Measurements from ENCODE around the gene UGT3A2.
A peak's percentile ranks its signal among the peaks of the same experiment; 100 is the strongest.
"Not testable (repeated sequence)": the region's sequence is repeated elsewhere in the genome, so short reads cannot be mapped to it uniquely, and the experiment has no call there.

UGT3A2 gene

GRCh38 chr5:36028816-36029465 lies 37.7 kb downstream of the UGT3A2 start:
- no peak overlapping the region for H3K27ac Mint-ChIP-seq
- H3K27me3 Mint-ChIP-seq (ENCODE audit: low read depth, poor library complexity): peaks cover 4% of the 10 kb centered on the region
- H3K9me3 Mint-ChIP-seq: peaks cover 24% of the 10 kb centered on the region
- H3K4me1 Mint-ChIP-seq: no peaks in the 10 kb centered on the region
- no peaks in the 10 kb centered on the region for H3K36me3 Mint-ChIP-seq (ENCODE audit: low read depth)
- no peak for DNase-seq
- TF ChIP-seq CTCF (IDR thresholded peaks at IDR 0.05): no peak
- no peak overlapping the region for H3K4me3 Mint-ChIP-seq

- H3K27ac Mint-ChIP-seq: no peak overlapping the region
- peaks cover 26% of the 10 kb centered on the region for H3K9me3 Mint-ChIP-seq
- TF ChIP-seq CTCF (IDR thresholded peaks at IDR 0.05): no peak
- DNase-seq: no peak
- H3K36me3 Mint-ChIP-seq (ENCODE audit: low read depth): no peaks in the 10 kb centered on the region
- H3K4me1 Mint-ChIP-seq: no peaks in the 10 kb centered on the region
- no peak overlapping the region for H3K4me3 Mint-ChIP-seq
- H3K27me3 Mint-ChIP-seq (ENCODE audit: low read depth, poor library complexity): peaks cover 10% of the 10 kb centered on the region
Measured at GRCh38 chr5:36027711-36028110, 39.0 kb downstream of the UGT3A2 start.

GRCh38 chr5:36026706-36027465 lies 39.8 kb downstream of the UGT3A2 start:
- Mint-ChIP-seq H3K9me3 (peaks cover 30% of the 10 kb centered on the region), H3K4me3 (no peak overlapping the region), H3K4me1 (no peaks in the 10 kb centered on the region), H3K27me3 (ENCODE audit: low read depth, poor library complexity) (peaks cover 12% of the 10 kb centered on the region), H3K27ac (peak overlapping the region; percentile 49), H3K36me3 (ENCODE audit: low read depth) (no peaks in the 10 kb centered on the region)
- TF ChIP-seq CTCF (IDR thresholded peaks at IDR 0.05): no peak
- DNase-seq: no peak

- H3K4me1 Mint-ChIP-seq; H3K36me3 Mint-ChIP-seq (ENCODE audit: low read depth); H3K27me3 Mint-ChIP-seq (ENCODE audit: low read depth, poor library complexity); DNase-seq; H3K27ac Mint-ChIP-seq; H3K4me3 Mint-ChIP-seq: not testable (repeated sequence)
- peaks cover 47% of the 10 kb centered on the region for H3K9me3 Mint-ChIP-seq
Measured at GRCh38 chr5:36022246-36022645, 44.4 kb downstream of the UGT3A2 start.

- H3K27ac Mint-ChIP-seq; H3K36me3 Mint-ChIP-seq (ENCODE audit: low read depth); H3K4me3 Mint-ChIP-seq; H3K4me1 Mint-ChIP-seq; H3K27me3 Mint-ChIP-seq (ENCODE audit: low read depth, poor library complexity); DNase-seq: not testable (repeated sequence)
- H3K9me3 Mint-ChIP-seq: peaks cover 51% of the 10 kb centered on the region
Measured at GRCh38 chr5:36019584-36019983, 47.1 kb downstream of the UGT3A2 start.

GRCh38 chr5:36017622-36018021 lies 49.1 kb downstream of the UGT3A2 start:
- H3K4me3 Mint-ChIP-seq: no peak overlapping the region
- H3K27ac Mint-ChIP-seq: no peak overlapping the region
- TF ChIP-seq CTCF (IDR thresholded peaks at IDR 0.05): no peak
- no peaks in the 10 kb centered on the region for H3K36me3 Mint-ChIP-seq (ENCODE audit: low read depth)
- no peaks in the 10 kb centered on the region for H3K4me1 Mint-ChIP-seq
- DNase-seq: no peak
- peaks cover 63% of the 10 kb centered on the region for H3K9me3 Mint-ChIP-seq
- peaks cover 2% of the 10 kb centered on the region for H3K27me3 Mint-ChIP-seq (ENCODE audit: low read depth, poor library complexity)

- no peak for DNase-seq
- Mint-ChIP-seq H3K4me1 (no peaks in the 10 kb centered on the region), H3K4me3 (no peak overlapping the region), H3K27ac (no peak overlapping the region), H3K9me3 (peaks cover 66% of the 10 kb centered on the region), H3K36me3 (ENCODE audit: low read depth) (no peaks in the 10 kb centered on the region), H3K27me3 (ENCODE audit: low read depth, poor library complexity) (no peaks in the 10 kb centered on the region)
- no peak for TF ChIP-seq CTCF (IDR thresholded peaks at IDR 0.05)
Measured at GRCh38 chr5:36017004-36017403, 49.7 kb downstream of the UGT3A2 start.

Data from nephron progenitor cell (in vitro differentiated cells).